Transverse colon (tissue), 4 donors: ENCODE data around the gene MEGF8.

Experiments used
- EP300 ChIP-seq: sonication (generic); formaldehyde crosslinking; IDR thresholded peaks from one replicate; pipeline ENCODE4 v1.6.1; 2017; ENCODE audit warnings: antibody characterized with exemption, low read depth
- POLR2A ChIP-seq: fragments of 450-650 bp; IDR thresholded peaks from one replicate; pipeline ENCODE4 v1.6.1; 2016; ENCODE audit warnings: antibody characterized with exemption, mild to moderate bottlenecking, moderate library complexity
- POLR2AphosphoS5 ChIP-seq, 3 donors: sonication (generic); formaldehyde crosslinking; IDR thresholded peaks; one replicate each; pipeline ENCODE4 v1.6.1; 2016; ENCODE audit warnings: antibody characterized with exemption in 3 of 3
- TF ChIP-seq, protein P1 (sequence below), 5 experiments: fragments of 200-600 bp in 3 of 5; fragments of 450-650 bp in 2 of 5; sonication (generic) in 3 of 5; IDR thresholded peaks; 1 replicate in 2 of 5; 2 replicates in 3 of 5; pipeline ENCODE4 v1.5.1; 2016 to 2017; ENCODE audit warnings: antibody characterized with exemption in 5 of 5, inconsistent platforms in 3 of 5, mild to moderate bottlenecking in 2 of 5, moderate library complexity in 1 of 5

GRCh38 chr19:42409477-42409876, 84.0 kb downstream of the MEGF8 start:
- no peak for TF ChIP-seq EP300
- TF ChIP-seq, protein P1, sequence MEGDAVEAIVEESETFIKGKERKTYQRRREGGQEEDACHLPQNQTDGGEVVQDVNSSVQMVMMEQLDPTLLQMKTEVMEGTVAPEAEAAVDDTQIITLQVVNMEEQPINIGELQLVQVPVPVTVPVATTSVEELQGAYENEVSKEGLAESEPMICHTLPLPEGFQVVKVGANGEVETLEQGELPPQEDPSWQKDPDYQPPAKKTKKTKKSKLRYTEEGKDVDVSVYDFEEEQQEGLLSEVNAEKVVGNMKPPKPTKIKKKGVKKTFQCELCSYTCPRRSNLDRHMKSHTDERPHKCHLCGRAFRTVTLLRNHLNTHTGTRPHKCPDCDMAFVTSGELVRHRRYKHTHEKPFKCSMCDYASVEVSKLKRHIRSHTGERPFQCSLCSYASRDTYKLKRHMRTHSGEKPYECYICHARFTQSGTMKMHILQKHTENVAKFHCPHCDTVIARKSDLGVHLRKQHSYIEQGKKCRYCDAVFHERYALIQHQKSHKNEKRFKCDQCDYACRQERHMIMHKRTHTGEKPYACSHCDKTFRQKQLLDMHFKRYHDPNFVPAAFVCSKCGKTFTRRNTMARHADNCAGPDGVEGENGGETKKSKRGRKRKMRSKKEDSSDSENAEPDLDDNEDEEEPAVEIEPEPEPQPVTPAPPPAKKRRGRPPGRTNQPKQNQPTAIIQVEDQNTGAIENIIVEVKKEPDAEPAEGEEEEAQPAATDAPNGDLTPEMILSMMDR (IDR thresholded peaks at IDR 0.05): no peak
- no peak for TF ChIP-seq POLR2A
- TF ChIP-seq POLR2AphosphoS5 (IDR thresholded peaks at IDR 0.05): no peak
